Measurements from ENCODE around the gene DDRGK1. TPM values are rescaled to one million over a fixed set of nuclear protein-coding genes. Genes with fewer than 3 reads are reported as not detected.

DDRGK1 gene
- total RNA-seq, 1 donor from 2014 or later, result 89.8 TPM

GRCh38 chr20:3199976-3200755, 4.3 kb downstream of the DDRGK1 start:
- TF ChIP-seq CTCF (IDR thresholded peaks at IDR 0.05), result no peak
- Histone ChIP-seq H3K27me3 (ENCODE audit: low read depth) (no peaks in the 10 kb centered on the region), H3K36me3 (peaks cover 65% of the 10 kb centered on the region), H3K4me3 (no peak overlapping the region), H3K4me1 (peaks cover 13% of the 10 kb centered on the region), H3K27ac (no peak overlapping the region), H3K9me3 (no peaks in the 10 kb centered on the region)
- intact Hi-C loops (cut with DNase I), result no loop called here
- DNase-seq (no peak), ATAC-seq (no peak)

GRCh38 chr20:3199206-3199605, 5.3 kb downstream of the DDRGK1 start:
- Histone ChIP-seq H3K27ac (no peak overlapping the region), H3K27me3 (ENCODE audit: low read depth) (no peaks in the 10 kb centered on the region), H3K4me3 (no peak overlapping the region), H3K4me1 (peaks cover 13% of the 10 kb centered on the region), H3K36me3 (peaks cover 75% of the 10 kb centered on the region), H3K9me3 (no peaks in the 10 kb centered on the region)
- DNase-seq, result no peak
- no peak for TF ChIP-seq CTCF (IDR thresholded peaks at IDR 0.05)
- no peak for ATAC-seq
- intact Hi-C loops (cut with DNase I), result no loop called here

GRCh38 chr20:3195590-3196237, 8.8 kb downstream of the DDRGK1 start:
- Histone ChIP-seq H3K4me1 (no peaks in the 10 kb centered on the region), H3K9me3 (no peaks in the 10 kb centered on the region), H3K4me3 (no peak overlapping the region), H3K27ac (no peak overlapping the region), H3K27me3 (ENCODE audit: low read depth) (no peaks in the 10 kb centered on the region), H3K36me3 (peaks cover 96% of the 10 kb centered on the region)
- ATAC-seq, result no peak
- no peak for TF ChIP-seq CTCF (IDR thresholded peaks at IDR 0.05)
- intact Hi-C loops (cut with DNase I), result no loop called here
- DNase-seq, result no peak

- Histone ChIP-seq H3K27me3 (ENCODE audit: low read depth) (no peaks in the 10 kb centered on the region), H3K4me3 (no peak overlapping the region), H3K4me1 (no peaks in the 10 kb centered on the region), H3K27ac (no peak overlapping the region), H3K36me3 (peaks cover 96% of the 10 kb centered on the region), H3K9me3 (no peaks in the 10 kb centered on the region)
- DNase-seq (peak; percentile 16), ATAC-seq (no peak)
- intact Hi-C loops (cut with DNase I), result no loop called here
- no peak for TF ChIP-seq CTCF (IDR thresholded peaks at IDR 0.05)
These were observed 9.7 kb downstream of the DDRGK1 start for GRCh38 chr20:3194617-3195280.

GRCh38 chr20:3193806-3194616, 10.5 kb downstream of the DDRGK1 start:
- Histone ChIP-seq H3K4me3 (no peak overlapping the region), H3K36me3 (peaks cover 95% of the 10 kb centered on the region), H3K27me3 (ENCODE audit: low read depth) (no peaks in the 10 kb centered on the region), H3K9me3 (no peaks in the 10 kb centered on the region), H3K27ac (no peak overlapping the region), H3K4me1 (no peaks in the 10 kb centered on the region)
- intact Hi-C loops (cut with DNase I), result no loop called here
- DNase-seq (peak; percentile 20), ATAC-seq (peak in 1 of 2 donors; percentile 5)
- no peak for TF ChIP-seq CTCF (IDR thresholded peaks at IDR 0.05)
